Endothelial cell of umbilical vein (primary cell): ENCODE measurements around the gene PUS1. TPM values are rescaled to one million over a fixed set of nuclear protein-coding genes. Genes with fewer than 3 reads are reported as not detected.

Source experiments
- BruUV-seq: library from RNA; stranded (reverse); fragments of 400-500 nt; replicated peaks from 2 replicates; lab custom pipeline; 2021; lab: Mats Ljungman, UMichigan
- CTCF ChIA-PET: fragments of 300-600, 350-600 bp; sonication (Branson Sonifier 250); formaldehyde crosslinking; loops from one replicate; lab custom pipeline; 2021; ENCODE audit warnings: antibody characterized with exemption, inconsistent platforms; lab: Charles Lee
- POLR2A ChIA-PET: fragments of 300-600, 350-600 bp; sonication (Branson Sonifier 250); formaldehyde crosslinking; loops from one replicate; lab custom pipeline; 2021; ENCODE audit warnings: antibody characterized with exemption, inconsistent platforms; lab: Charles Lee
- DNase-seq: peaks from one replicate; pipeline ENCODE4 v3.0.0-alpha.2; 2011; ENCODE audit warnings: low read depth, low spot score
- FAIRE-seq: peaks from 2 replicates; lab custom pipeline; 2011; peaks lifted over from hg19 to GRCh38; lab: Jason Lieb, UNC
- H2AFZ ChIP-seq: 2 replicates; pipeline ENCODE4 v1.6.0; 2012; ENCODE audit warnings: low read depth, low read length, control low read depth, inconsistent platforms
- H3K27ac ChIP-seq: 2 replicates; pipeline ENCODE4 v1.5.1; 2011; ENCODE audit warnings: low read depth, mild to moderate bottlenecking, control low read depth, low read length, moderate library complexity; ENCODE audit not compliant: insufficient read depth
- H3K27me3 ChIP-seq, 2 experiments: 2 replicates each; pipeline versions ENCODE4 v1.6.0 to v1.6.1; 2011; ENCODE audit warnings: low read length in 2 of 2, mixed read lengths in 1 of 2; ENCODE audit not compliant: control insufficient read depth in 2 of 2, insufficient read depth in 2 of 2
- H3K36me3 ChIP-seq, 2 experiments: 2 replicates in 1 of 2; 3 replicates in 1 of 2; pipeline ENCODE4 v1.5.1; 2011; ENCODE audit warnings: low read length in 2 of 2, mild to moderate bottlenecking in 1 of 2, moderate library complexity in 1 of 2; ENCODE audit not compliant: control insufficient read depth in 2 of 2, insufficient read depth in 2 of 2; ENCODE audit errors: extremely low read depth in 1 of 2
- H3K4me1 ChIP-seq: 3 replicates; pipeline ENCODE4 v1.5.1; 2011; ENCODE audit warnings: mild to moderate bottlenecking, low read length; ENCODE audit not compliant: control insufficient read depth, insufficient read depth; ENCODE audit errors: extremely low read depth
- H3K4me2 ChIP-seq: 2 replicates; pipeline ENCODE4 v1.6.1; 2011; ENCODE audit warnings: low read length, control low read depth, mixed read lengths; ENCODE audit not compliant: insufficient read depth
- H3K4me3 ChIP-seq, 3 experiments: fragments of 200-600 bp in 1 of 3; sonication (generic), shearing (Covaris generic) in 1 of 3; replicated peaks in 1 of 3; 2 replicates each; pipeline ENCODE4 v1.5.1; 2011 to 2016; ENCODE audit warnings: control low read depth in 3 of 3, low read length in 3 of 3, mild to moderate bottlenecking in 2 of 3, inconsistent platforms in 1 of 3, low read depth in 1 of 3, moderate library complexity in 1 of 3; ENCODE audit not compliant: insufficient read depth in 1 of 3
- H3K79me2 ChIP-seq: 2 replicates; pipeline ENCODE4 v1.6.0; 2012; ENCODE audit warnings: low read length, inconsistent platforms; ENCODE audit not compliant: control insufficient read depth, insufficient read depth
- H3K9ac ChIP-seq: replicated peaks from 2 replicates; pipeline ENCODE3; 2011; ENCODE audit warnings: low read length, control low read depth; ENCODE audit not compliant: insufficient read depth; ENCODE audit errors: extremely low read depth
- H3K9me1 ChIP-seq: replicated peaks from 3 replicates; pipeline ENCODE4 v1.6.0; 2011; ENCODE audit warnings: mild to moderate bottlenecking, low read length; ENCODE audit not compliant: control insufficient read depth, insufficient read depth; ENCODE audit errors: extremely low read depth
- H3K9me3 ChIP-seq: replicated peaks from 2 replicates; pipeline ENCODE4 v1.5.1; 2012; ENCODE audit warnings: low read length, inconsistent platforms; ENCODE audit not compliant: control insufficient read depth, insufficient read depth
- H4K20me1 ChIP-seq: replicated peaks from 2 replicates; pipeline ENCODE3; 2011; ENCODE audit warnings: mild to moderate bottlenecking, low read length; ENCODE audit not compliant: control insufficient read depth, insufficient read depth; ENCODE audit errors: extremely low read depth
- EZH2 ChIP-seq: IDR thresholded peaks from 2 replicates; pipeline ENCODE4 v1.6.1; 2012; ENCODE audit warnings: borderline replicate concordance, low read depth, mild to moderate bottlenecking, moderate library complexity, low read length, inconsistent platforms; ENCODE audit not compliant: severe bottlenecking
- FOS ChIP-seq: IDR thresholded peaks from 2 replicates; pipeline ENCODE4 v1.6.1; 2011; ENCODE audit warnings: mild to moderate bottlenecking, low read length, moderate library complexity, borderline replicate concordance; ENCODE audit not compliant: insufficient read depth
- GATA2 ChIP-seq: IDR thresholded peaks from 2 replicates; pipeline ENCODE4 v1.7.0; 2011; ENCODE audit warnings: low read depth, mild to moderate bottlenecking, moderate library complexity, mixed read lengths, low read length; ENCODE audit not compliant: insufficient read length, insufficient read depth
- JUN ChIP-seq: IDR thresholded peaks from 2 replicates; pipeline ENCODE4 v1.6.1; 2011; ENCODE audit warnings: borderline replicate concordance, low read depth; ENCODE audit not compliant: insufficient read length, insufficient read depth
- MYC ChIP-seq: IDR thresholded peaks from one replicate; pipeline ENCODE4 v1.6.1; 2011; ENCODE audit warnings: mild to moderate bottlenecking, low read depth, low read length
- POLR2A ChIP-seq: IDR thresholded peaks from 2 replicates; pipeline ENCODE4 v1.6.1; 2012; ENCODE audit warnings: low read depth, mild to moderate bottlenecking, control low read depth, low read length
- POLR2AphosphoS5 ChIP-seq: IDR thresholded peaks from 2 replicates; pipeline ENCODE4 v1.6.1; 2012; ENCODE audit warnings: low read depth, mild to moderate bottlenecking, control low read depth, low read length, moderate library complexity; ENCODE audit not compliant: insufficient read depth
- dilution Hi-C: fragments of 300-500 bp; cut with MboI; formaldehyde crosslinking; loops from one replicate; pipeline ENCODE4 v1.15.0; 2019; ENCODE audit warnings: low sequenced_read_pairs; ENCODE audit not compliant: extremely low pct_ligation_motif_present
- intact Hi-C: fragments of 100-400 bp; cut with micrococcal nuclease; formaldehyde crosslinking; loops from one replicate; pipeline ENCODE4 v1.10.0; 2022
- polyA plus RNA-seq, 4 experiments: library from polyadenylated mRNA; depleted of rRNA in 3 of 4; stranded (reverse) in 3 of 4; unstranded in 1 of 4; fragments of >200 nt; gene quantifications; 2 replicates each; pipeline versions ENCODE4 v1.2.1 to v1.2.3, GENCODE V29; 2011 to 2012; ENCODE audit warnings: missing spikeins in 1 of 4
- total RNA-seq: library from RNA; stranded (reverse); gene quantifications from 2 replicates; pipeline ENCODE4 v1.2.3, GENCODE V29; 2021
- TF ChIP-seq, protein P1 (sequence below): IDR thresholded peaks from 2 replicates; pipeline ENCODE4 v1.6.1; 2011; ENCODE audit not compliant: insufficient read depth, insufficient read length
- TF ChIP-seq, protein P2 (sequence below), 2 donors: IDR thresholded peaks; 1 replicate in 1 of 2; 2 replicates in 1 of 2; pipeline ENCODE4 v1.5.1; 2011; ENCODE audit warnings: low read length in 2 of 2, mild to moderate bottlenecking in 2 of 2, moderate library complexity in 2 of 2, control low read depth in 1 of 2, inconsistent platforms in 1 of 2, low read depth in 1 of 2; ENCODE audit not compliant: insufficient read depth in 1 of 2; ENCODE audit errors: extremely low read depth in 1 of 2

Gene PUS1
- total and polyA plus RNA-seq, 2 donors (not counting 3 experiments of a cell fraction or from before 2014, with no cell fraction given): 33.9 to 52.2 TPM

DNA sequence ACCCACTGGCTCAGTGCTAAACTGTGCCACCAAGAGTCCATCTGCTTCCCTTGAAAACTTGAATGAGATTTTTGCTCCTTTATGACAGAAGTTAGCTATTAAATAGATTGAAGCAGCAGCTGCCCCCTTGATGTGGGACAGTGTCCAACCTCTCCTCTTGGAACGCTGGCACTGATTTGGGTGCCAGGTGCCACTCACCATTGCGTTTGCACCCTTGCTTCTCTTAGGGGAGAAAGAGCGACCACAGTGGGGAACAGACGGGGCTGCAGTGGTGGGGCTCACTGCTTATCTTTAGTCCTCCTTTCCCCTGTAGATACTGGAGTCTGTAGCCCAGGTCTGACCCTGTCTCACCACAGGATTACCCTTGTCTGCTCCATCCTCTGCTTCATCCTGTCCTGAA lies 30.0 kb downstream of the PUS1 start:
- Histone ChIP-seq H3K27ac (no peak overlapping the region), H3K27me3 (no peaks in the 10 kb centered on the region), H3K4me3 (no peak overlapping the region), H3K9me1 (no peaks in the 10 kb centered on the region), H4K20me1 (peaks cover 9% of the 10 kb centered on the region), H2AFZ (no peak overlapping the region), H3K4me2 (no peak overlapping the region), H3K9ac (no peak overlapping the region), H3K4me1 (no peaks in the 10 kb centered on the region), H3K79me2 (peaks cover 84% of the 10 kb centered on the region), H3K36me3 (peaks cover 0 to 5% of the 10 kb centered on the region in 2 experiments), H3K9me3 (no peaks in the 10 kb centered on the region)
- ChIA-PET POLR2A (no interaction called here), CTCF (no interaction called here)
- no TSS peak for BruUV-seq
- FAIRE-seq (no peak), DNase-seq (no peak)
- TF ChIP-seq JUN: no peak
- TF ChIP-seq EZH2: no peak
- intact Hi-C loops (no loop called here), dilution Hi-C loops (no loop called here)

DNA sequence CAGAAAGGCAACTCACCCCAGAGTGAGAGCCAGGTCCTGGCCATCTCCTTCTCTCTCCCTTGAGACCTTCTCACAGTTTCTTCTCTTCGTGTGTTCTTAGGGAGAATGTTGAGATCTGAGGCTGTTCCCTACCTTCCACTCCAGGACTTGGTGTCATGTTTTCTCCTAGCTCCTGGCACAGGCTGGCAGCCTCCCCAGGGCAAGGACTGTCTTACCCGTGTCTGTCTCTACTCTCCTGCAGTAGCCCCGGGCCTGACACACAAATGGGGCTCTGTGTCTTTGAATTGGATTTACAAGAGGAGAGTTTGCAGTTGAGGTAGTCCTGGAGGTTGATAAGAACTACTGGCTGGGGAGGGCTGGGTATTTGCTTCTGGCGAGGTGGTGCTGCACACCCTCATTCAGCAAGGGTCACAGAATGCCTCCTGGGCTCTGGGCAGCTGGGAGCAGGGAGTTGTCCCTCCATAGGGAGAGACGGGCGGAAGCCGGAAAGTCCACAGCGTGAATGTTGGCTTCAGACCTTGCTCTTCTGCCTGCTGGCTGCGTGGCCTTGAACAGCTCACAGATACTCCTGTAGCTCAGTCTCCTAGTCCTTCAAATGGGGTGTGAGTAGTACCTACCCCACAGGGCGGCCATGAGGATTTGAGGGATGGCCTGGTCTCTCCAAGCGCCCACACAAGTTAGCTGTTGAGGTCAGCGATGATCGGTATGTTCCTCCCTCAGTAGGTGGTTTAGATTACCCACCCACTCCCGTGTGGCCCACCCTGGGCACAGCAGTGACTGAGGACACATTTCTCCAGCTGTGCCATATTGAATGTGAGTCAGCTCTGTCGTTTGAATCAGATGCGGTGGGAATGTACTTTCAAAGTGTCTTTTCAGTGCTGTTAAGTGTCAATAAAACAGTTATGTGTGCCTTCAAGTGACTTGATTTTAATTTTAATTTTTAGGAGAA lies 30.8 kb downstream of the PUS1 start:
- Histone ChIP-seq H4K20me1 (peaks cover 11% of the 10 kb centered on the region), H3K4me1 (no peaks in the 10 kb centered on the region), H3K9me3 (no peaks in the 10 kb centered on the region), H3K4me2 (no peak overlapping the region), H3K9me1 (no peaks in the 10 kb centered on the region), H2AFZ (no peak overlapping the region), H3K36me3 (peaks cover 0 to 5% of the 10 kb centered on the region in 2 experiments), H3K27ac (no peak overlapping the region), H3K9ac (no peak overlapping the region), H3K79me2 (peaks cover 82% of the 10 kb centered on the region), H3K27me3 (no peaks in the 10 kb centered on the region), H3K4me3 (no peak overlapping the region)
- TF ChIP-seq, protein P1, sequence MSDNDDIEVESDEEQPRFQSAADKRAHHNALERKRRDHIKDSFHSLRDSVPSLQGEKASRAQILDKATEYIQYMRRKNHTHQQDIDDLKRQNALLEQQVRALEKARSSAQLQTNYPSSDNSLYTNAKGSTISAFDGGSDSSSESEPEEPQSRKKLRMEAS: no peak
- TF ChIP-seq MYC (no peak), FOS (no peak), JUN (no peak), POLR2A (no peak), EZH2 (no peak), GATA2 (no peak), POLR2AphosphoS5 (no peak)
- TF ChIP-seq, protein P2, sequence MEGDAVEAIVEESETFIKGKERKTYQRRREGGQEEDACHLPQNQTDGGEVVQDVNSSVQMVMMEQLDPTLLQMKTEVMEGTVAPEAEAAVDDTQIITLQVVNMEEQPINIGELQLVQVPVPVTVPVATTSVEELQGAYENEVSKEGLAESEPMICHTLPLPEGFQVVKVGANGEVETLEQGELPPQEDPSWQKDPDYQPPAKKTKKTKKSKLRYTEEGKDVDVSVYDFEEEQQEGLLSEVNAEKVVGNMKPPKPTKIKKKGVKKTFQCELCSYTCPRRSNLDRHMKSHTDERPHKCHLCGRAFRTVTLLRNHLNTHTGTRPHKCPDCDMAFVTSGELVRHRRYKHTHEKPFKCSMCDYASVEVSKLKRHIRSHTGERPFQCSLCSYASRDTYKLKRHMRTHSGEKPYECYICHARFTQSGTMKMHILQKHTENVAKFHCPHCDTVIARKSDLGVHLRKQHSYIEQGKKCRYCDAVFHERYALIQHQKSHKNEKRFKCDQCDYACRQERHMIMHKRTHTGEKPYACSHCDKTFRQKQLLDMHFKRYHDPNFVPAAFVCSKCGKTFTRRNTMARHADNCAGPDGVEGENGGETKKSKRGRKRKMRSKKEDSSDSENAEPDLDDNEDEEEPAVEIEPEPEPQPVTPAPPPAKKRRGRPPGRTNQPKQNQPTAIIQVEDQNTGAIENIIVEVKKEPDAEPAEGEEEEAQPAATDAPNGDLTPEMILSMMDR (IDR thresholded peaks at IDR 0.05; ENCODE audit: extremely low read depth in 1 of 2, insufficient read depth in 1 of 2, low read depth in 1 of 2, low read length in 2 of 2): no peak
- DNase-seq (no peak), FAIRE-seq (no peak)
- no TSS peak for BruUV-seq
- ChIA-PET CTCF (no interaction called here), POLR2A (no interaction called here)
- dilution Hi-C loops (no loop called here), intact Hi-C loops (no loop called here)
